ENCODE results near the gene COL8A1. TPM values are rescaled to one million over a fixed set of nuclear protein-coding genes. Genes with fewer than 3 reads are reported as not detected.

COL8A1 gene
- total and polyA plus RNA-seq, 9 of the 15 experiments (the other 6 are each of a cell fraction or from before 2014, with no cell fraction given) = 0.07 TPM; not detected in 8

GRCh38 chr3:99757966-99758365 lies 119.6 kb downstream of the COL8A1 start:
- 7% methylated on average over 2 of the region's 2 CpGs for WGBS (ENCODE audit: insufficient coverage, low coverage, missing lambda C conversion rate)
- Histone ChIP-seq H3K4me2 (ENCODE audit: insufficient read depth, low read length) (no peak overlapping the region), H3K27me3 (ENCODE audit: control insufficient read depth in 2 of 2, insufficient read depth in 2 of 2, low read length in 2 of 2) (0 out of 5 replicates have a peak, but pooled peaks cover 0 to 4% of the 10 kb centered on the region in 2 experiments), H3K27ac (ENCODE audit: extremely low read depth, low read depth, low read length) (no peak overlapping the region), H3K79me2 (ENCODE audit: control insufficient read depth, insufficient read depth, low read length) (no peaks in the 10 kb centered on the region), H3K9me3 (replicated peaks; ENCODE audit: control insufficient read depth, insufficient read depth, low read depth, low read length) (no peaks in the 10 kb centered on the region), H2AFZ (ENCODE audit: low read depth, low read length) (no peak overlapping the region), H3K9me1 (ENCODE audit: control insufficient read depth, insufficient read depth, low read length) (no peaks in the 10 kb centered on the region), H3K9ac (ENCODE audit: insufficient read depth in 1 of 2, low read depth in 2 of 2, low read length in 2 of 2) (no peak overlapping the region), H3K36me3 (ENCODE audit: control insufficient read depth, insufficient read depth, low read length) (no peaks in the 10 kb centered on the region), H4K20me1 (replicated peaks; ENCODE audit: control insufficient read depth, insufficient read depth, low read length) (no peaks in the 10 kb centered on the region), H3K4me3 (no peak overlapping the region), H3K4me1 (replicated peaks in 1 of 2; ENCODE audit: control insufficient read depth in 2 of 2, insufficient read depth in 2 of 2, low read length in 2 of 2) (no peaks in the 10 kb centered on the region)
- no peak for TF ChIP-seq ZNF695 (CRISPR knock-in tag; IDR thresholded peaks at IDR 0.05)
- TF ChIP-seq NUFIP1 (IDR thresholded peaks at IDR 0.05; ENCODE audit: partially characterized antibody) = no peak
- no peak for TF ChIP-seq ZNF174 (CRISPR knock-in tag; IDR thresholded peaks at IDR 0.05)
- FAIRE-seq (no peak), ATAC-seq (no peak), DNase-seq (ENCODE audit: extremely low read depth in 1 of 4, low spot score in 3 of 4) (no peak)
- POLR2A ChIA-PET = no interaction called here
- no TSS peak for BruUV-seq (replicated peaks)
- CTCF ChIA-PET (ENCODE audit: low intra/inter-chr PET ratio) = no interaction called here
- intact Hi-C loops (cut with micrococcal nuclease) (no loop called here), in situ Hi-C loops (cut with MboI) (no loop called here)

- Histone ChIP-seq H4K20me1 (replicated peaks; ENCODE audit: control insufficient read depth, insufficient read depth, low read length) (no peaks in the 10 kb centered on the region), H3K9me3 (replicated peaks; ENCODE audit: control insufficient read depth, insufficient read depth, low read depth, low read length) (no peaks in the 10 kb centered on the region), H3K36me3 (ENCODE audit: control insufficient read depth, insufficient read depth, low read length) (no peaks in the 10 kb centered on the region), H3K4me1 (replicated peaks in 1 of 2; ENCODE audit: control insufficient read depth in 2 of 2, insufficient read depth in 2 of 2, low read length in 2 of 2) (no peaks in the 10 kb centered on the region), H3K27me3 (ENCODE audit: control insufficient read depth in 2 of 2, insufficient read depth in 2 of 2, low read length in 2 of 2) (0 out of 5 replicates have a peak, but pooled peaks cover 0 to 4% of the 10 kb centered on the region in 2 experiments), H3K27ac (ENCODE audit: extremely low read depth, low read depth, low read length) (no peak overlapping the region), H3K9ac (ENCODE audit: insufficient read depth in 1 of 2, low read depth in 2 of 2, low read length in 2 of 2) (no peak overlapping the region), H3K79me2 (ENCODE audit: control insufficient read depth, insufficient read depth, low read length) (no peaks in the 10 kb centered on the region), H3K4me3 (no peak overlapping the region), H2AFZ (ENCODE audit: low read depth, low read length) (no peak overlapping the region), H3K4me2 (ENCODE audit: insufficient read depth, low read length) (no peak overlapping the region), H3K9me1 (ENCODE audit: control insufficient read depth, insufficient read depth, low read length) (no peaks in the 10 kb centered on the region)
- FAIRE-seq = no peak
- ChIA-PET POLR2A (no interaction called here), CTCF (ENCODE audit: low intra/inter-chr PET ratio) (no interaction called here)
- in situ Hi-C loops (cut with MboI) = no loop called here
- intact Hi-C loops (cut with micrococcal nuclease) = no loop called here
- BruUV-seq (replicated peaks) = no TSS peak
- TF ChIP-seq ZNF444 (CRISPR knock-in tag; IDR thresholded peaks at IDR 0.05) (no peak), WHSC1 (IDR thresholded peaks at IDR 0.05; ENCODE audit: low read length) (no peak), CEBPB (tag; IDR thresholded peaks at IDR 0.05) (no peak), ZNF354B (CRISPR knock-in tag; IDR thresholded peaks at IDR 0.05) (no peak), MYC (IDR thresholded peaks at IDR 0.05; ENCODE audit: low read depth, low read length) (no peak), MYC (CRISPR knock-in tag; IDR thresholded peaks at IDR 0.05; ENCODE audit: borderline replicate concordance, low read depth) (no peak), STAT5A (IDR thresholded peaks at IDR 0.05; ENCODE audit: borderline replicate concordance, low read length) (no peak), ZNF507 (tag; conservative IDR thresholded peaks at IDR 0.05) (no peak), SMARCE1 (IDR thresholded peaks at IDR 0.05) (no peak), NCOA1 (IDR thresholded peaks at IDR 0.05; ENCODE audit: low read depth) (no peak)
- DNase-seq (ENCODE audit: extremely low read depth in 1 of 4, low spot score in 3 of 4) = no peak
- no peak for ATAC-seq
- 0% methylated on average over 3 of the region's 3 CpGs for WGBS (ENCODE audit: insufficient coverage, low coverage, missing lambda C conversion rate)
Observed at GRCh38 chr3:99758502-99759177, 120.2 kb downstream of the COL8A1 start.
